ENCODE results near the gene VMAC. TPM values are rescaled to one million over a fixed set of nuclear protein-coding genes. Genes with fewer than 3 reads are reported as not detected.

The VMAC gene
- polyA plus RNA-seq, 3 donors from 2014 or later = 2.2 to 6.5 (median 5.2) TPM

DNA sequence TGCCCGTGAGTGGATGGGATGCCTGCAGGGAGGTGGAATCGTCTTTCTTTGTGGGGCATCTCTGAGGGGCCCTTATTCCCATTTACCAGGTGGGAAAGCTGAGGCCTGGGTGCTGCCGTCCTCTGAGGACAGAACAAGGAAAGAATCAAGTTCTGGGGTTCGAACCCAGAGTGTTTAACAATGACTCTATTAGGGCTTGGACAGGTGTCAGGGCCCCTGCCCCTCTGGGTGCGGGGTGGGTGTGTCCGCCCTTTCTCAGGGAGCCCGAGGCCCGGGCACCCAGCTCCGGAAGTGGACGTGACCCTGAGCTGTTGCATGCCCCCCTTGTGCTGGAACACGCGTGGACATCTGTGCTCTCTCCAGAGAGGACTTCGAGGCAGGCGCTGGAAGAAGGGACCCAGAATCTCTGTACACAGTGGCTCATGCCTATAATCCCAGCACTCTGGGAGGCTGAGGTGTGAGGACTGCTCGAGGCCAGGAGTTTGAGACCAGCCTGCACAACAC is 11.8 kb upstream of the VMAC start:
- Mint-ChIP-seq H3K4me1 (no peaks in the 10 kb centered on the region), H3K4me3 (no peak overlapping the region), H3K9me3 (no peaks in the 10 kb centered on the region), H3K27ac (peak overlapping the region in 1 of 6 donors; percentile 22), H3K36me3 (peaks cover 0 to 3% (median 0%) of the 10 kb centered on the region in 3 donors), H3K27me3 (ENCODE audit: low read depth in 3 of 3) (peaks cover 0 to 4% (median 4%) of the 10 kb centered on the region in 3 donors)
- DNase-seq = no peak

DNA sequence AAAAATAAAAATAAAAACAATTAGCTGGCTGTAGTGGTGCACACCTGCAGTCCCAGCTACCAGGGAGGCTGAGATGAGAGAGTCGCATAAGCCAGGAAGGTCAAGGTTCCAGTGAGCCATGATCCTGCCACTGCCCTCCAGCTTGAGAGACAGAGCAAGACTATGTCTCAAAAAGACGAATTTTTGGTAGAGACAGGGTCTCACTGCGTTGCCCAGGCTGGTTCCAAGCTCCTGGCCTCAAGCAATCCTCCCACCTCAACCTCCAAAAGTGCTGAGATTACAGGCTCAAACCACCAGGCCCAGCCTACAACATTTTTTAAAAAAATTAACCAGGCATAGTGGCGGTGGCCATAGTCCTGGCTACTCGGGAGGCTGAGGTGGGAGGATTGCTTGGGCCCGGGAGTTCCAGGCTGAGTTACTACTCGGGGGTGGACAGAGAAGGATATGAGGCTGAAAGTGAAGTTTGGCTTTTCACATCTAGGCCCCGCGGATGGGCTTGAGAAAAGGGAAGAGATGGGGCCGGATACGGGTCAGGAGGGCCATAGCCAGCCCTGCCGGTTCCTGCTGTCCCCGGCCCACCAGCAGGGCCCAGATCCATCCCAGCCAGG is 11.3 kb upstream of the VMAC start:
- peaks cover 0 to 4% (median 4%) of the 10 kb centered on the region in 3 donors for H3K27me3 Mint-ChIP-seq (ENCODE audit: low read depth in 3 of 3)
- DNase-seq = no peak
- no peaks in the 10 kb centered on the region for H3K4me1 Mint-ChIP-seq
- H3K27ac Mint-ChIP-seq = no peak overlapping the region
- no peak overlapping the region for H3K4me3 Mint-ChIP-seq
- peaks cover 0 to 3% (median 0%) of the 10 kb centered on the region in 3 donors for H3K36me3 Mint-ChIP-seq
- no peaks in the 10 kb centered on the region for H3K9me3 Mint-ChIP-seq

DNA sequence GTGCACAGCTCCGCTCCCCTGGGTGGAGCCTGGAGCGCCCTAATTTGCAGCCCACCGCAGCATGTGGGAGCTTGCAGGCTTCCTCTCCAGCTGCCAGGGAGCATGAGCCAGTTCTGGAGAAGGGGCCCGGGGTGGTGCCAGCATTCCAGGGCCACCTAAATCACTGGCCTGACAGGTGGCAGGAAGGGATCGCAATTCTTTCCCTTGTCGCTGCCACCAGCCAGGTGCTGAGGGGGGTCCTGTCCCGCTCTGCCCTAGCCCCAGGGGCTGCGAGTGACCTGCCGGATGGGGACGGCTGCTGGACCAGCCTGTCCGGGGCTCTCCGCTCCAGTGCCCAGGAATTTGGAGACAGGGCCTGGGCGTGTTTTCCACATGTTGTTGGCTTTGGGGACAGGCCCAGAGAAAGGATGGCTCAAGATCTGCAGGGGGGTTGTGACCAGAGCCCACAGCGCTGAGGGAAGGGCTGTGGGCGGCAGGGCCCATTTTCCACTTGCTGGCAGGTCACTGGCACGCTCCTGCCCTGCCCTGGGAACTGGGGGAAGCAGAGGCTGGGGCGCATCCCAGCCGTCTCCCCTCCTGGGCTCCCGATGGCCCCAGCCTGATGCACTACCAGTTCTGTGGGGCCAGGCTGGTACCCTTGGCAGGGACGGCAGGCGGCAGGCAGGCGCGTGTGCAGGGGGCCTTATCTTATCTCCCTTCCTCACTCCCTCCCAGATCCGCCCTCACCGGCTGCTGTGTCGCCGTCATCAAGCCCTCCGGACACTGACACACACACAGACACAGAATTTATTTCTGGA is 10.6 kb upstream of the VMAC start:
- no peaks in the 10 kb centered on the region for H3K4me1 Mint-ChIP-seq
- H3K27me3 Mint-ChIP-seq (ENCODE audit: low read depth in 3 of 3) = peaks cover 0 to 4% (median 2%) of the 10 kb centered on the region in 3 donors
- peaks cover 0 to 3% (median 0%) of the 10 kb centered on the region in 3 donors for H3K36me3 Mint-ChIP-seq
- no peak overlapping the region for H3K4me3 Mint-ChIP-seq
- no peak overlapping the region for H3K27ac Mint-ChIP-seq
- no peaks in the 10 kb centered on the region for H3K9me3 Mint-ChIP-seq
- DNase-seq = no peak

DNA sequence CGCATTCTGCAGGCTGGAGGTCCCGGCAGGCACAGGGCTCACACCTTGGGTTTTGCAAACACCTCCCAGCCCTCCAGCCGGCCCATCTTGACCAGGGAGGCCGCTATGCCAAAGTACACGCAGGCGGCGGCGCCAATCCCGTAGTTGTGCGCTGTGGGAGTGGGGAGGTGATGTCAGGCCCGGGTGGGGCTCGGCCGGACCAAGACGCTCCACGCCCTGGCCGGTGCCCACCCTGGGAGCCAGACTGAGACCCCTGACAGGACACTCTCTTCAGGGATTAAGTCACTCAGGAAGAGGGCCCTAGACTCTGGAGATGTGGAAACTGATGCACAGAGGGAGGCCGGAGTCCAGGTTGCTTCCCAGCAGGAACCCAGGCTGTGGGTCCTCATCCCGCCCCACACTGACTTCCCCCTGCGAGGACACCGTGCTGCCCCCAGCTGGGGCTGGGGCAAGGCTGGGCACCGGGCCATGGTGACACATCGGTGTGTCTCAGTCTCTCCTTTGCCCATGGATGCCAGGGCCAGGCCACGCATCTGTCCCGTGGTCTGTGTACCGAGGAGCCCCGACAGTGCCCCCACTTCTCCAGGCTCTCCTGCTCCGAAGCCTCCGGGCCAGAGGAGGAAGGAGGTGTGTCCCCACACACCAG is 9.8 kb upstream of the VMAC start:
- H3K36me3 Mint-ChIP-seq = peaks cover 0 to 3% (median 0%) of the 10 kb centered on the region in 3 donors
- H3K4me3 Mint-ChIP-seq = no peak overlapping the region
- DNase-seq = no peak
- H3K27ac Mint-ChIP-seq = no peak overlapping the region
- no peaks in the 10 kb centered on the region for H3K4me1 Mint-ChIP-seq
- H3K27me3 Mint-ChIP-seq (ENCODE audit: low read depth in 3 of 3) = peaks cover 0 to 2% (median 0%) of the 10 kb centered on the region in 3 donors
- no peaks in the 10 kb centered on the region for H3K9me3 Mint-ChIP-seq

DNA sequence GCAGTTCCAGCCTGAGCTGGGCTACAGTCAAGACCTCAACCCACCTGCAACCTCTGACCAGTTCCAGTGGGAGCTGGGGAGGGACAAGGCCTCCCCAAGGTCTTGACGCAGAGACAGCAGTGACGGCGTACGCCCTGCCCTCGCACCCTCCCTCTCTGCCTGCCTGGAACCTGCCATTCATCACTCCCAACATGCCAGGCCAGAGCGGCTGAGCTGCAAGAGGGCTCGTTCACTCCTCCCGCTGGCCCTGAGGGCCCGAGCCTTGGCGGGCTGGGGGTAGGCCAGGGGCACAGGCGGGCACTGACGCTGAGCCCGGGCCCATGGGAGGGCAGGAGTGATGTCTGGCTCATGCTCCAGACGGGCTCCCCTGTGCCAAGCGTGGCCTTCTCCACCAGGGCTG is 9.3 kb upstream of the VMAC start:
- Mint-ChIP-seq H3K36me3 (peaks cover 0 to 3% (median 0%) of the 10 kb centered on the region in 3 donors), H3K4me1 (peaks cover 3 to 4% of the 10 kb centered on the region in 2 donors), H3K27me3 (ENCODE audit: low read depth in 3 of 3) (peaks cover 0 to 2% (median 0%) of the 10 kb centered on the region in 3 donors), H3K9me3 (no peaks in the 10 kb centered on the region), H3K27ac (no peak overlapping the region), H3K4me3 (no peak overlapping the region)
- no peak for DNase-seq

DNA sequence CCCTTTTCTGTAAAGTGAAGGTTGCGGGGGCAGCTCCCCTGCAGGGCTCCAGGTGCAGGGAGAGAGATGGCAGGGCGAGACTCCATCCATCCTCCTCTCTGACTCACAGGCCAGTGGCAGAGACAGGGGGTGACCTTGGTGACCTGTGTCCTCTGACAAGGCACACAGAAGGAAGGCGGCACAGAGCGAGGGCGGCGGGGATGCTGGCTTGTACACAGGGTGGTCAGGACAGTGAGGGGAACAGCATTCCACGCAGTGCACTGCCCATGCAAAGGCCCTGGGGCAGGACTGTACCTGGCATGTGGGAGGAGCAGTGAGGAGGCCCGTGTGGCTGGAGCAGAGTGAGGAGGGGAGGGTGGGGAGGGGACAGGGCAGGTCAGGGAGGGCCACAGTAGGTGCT is 8.8 kb upstream of the VMAC start:
- Mint-ChIP-seq H3K4me1 (peaks cover 4 to 6% of the 10 kb centered on the region in 2 donors), H3K4me3 (no peak overlapping the region), H3K9me3 (no peaks in the 10 kb centered on the region), H3K27me3 (ENCODE audit: low read depth in 3 of 3) (peaks cover 0 to 2% (median under 1%) of the 10 kb centered on the region in 3 donors), H3K36me3 (peaks cover 0 to 3% (median 0%) of the 10 kb centered on the region in 3 donors), H3K27ac (no peak overlapping the region)
- DNase-seq = no peak

DNA sequence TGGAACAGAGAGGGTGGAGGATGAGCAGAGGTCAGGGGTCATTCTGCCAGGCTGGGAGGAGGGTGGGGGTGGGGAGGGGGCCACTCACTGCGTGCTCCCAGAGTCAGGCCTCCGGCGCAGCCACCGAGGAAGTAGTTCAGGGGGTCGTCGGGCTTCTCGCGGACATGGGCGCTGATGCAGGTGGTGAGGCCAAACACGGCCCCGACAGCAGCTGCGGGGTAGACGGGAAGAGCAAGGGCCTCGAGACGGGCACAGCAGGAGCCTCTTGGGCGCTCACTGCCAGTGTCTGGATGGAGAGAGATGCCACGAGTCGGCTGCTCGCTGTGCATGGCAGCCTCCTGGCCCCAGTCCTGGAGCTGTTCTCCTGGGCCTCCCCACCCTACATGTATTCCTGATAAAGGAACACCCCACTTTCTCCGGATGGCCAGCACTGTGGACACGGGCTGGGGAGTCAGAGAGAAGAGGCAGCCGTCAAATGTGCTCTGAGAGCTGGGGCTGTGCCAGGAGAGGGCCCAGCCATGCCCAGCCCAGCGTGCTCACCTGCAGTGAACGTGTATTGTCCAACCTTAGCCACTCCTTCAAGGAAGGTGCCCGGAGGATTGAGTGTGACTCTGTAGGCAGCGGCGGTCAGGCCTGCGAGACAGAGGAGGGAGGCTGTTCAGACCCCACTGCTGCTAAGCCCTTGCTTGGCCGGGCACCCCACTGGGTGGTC is 8.2 kb upstream of the VMAC start:
- no peak for DNase-seq
- Mint-ChIP-seq H3K4me1 (peaks cover 9 to 11% of the 10 kb centered on the region in 2 donors), H3K9me3 (no peaks in the 10 kb centered on the region), H3K4me3 (no peak overlapping the region), H3K27ac (no peak overlapping the region), H3K27me3 (ENCODE audit: low read depth in 3 of 3) (peaks cover 2% of the 10 kb centered on the region in 3 donors), H3K36me3 (peaks cover 0 to 3% (median 0%) of the 10 kb centered on the region in 3 donors)

DNA sequence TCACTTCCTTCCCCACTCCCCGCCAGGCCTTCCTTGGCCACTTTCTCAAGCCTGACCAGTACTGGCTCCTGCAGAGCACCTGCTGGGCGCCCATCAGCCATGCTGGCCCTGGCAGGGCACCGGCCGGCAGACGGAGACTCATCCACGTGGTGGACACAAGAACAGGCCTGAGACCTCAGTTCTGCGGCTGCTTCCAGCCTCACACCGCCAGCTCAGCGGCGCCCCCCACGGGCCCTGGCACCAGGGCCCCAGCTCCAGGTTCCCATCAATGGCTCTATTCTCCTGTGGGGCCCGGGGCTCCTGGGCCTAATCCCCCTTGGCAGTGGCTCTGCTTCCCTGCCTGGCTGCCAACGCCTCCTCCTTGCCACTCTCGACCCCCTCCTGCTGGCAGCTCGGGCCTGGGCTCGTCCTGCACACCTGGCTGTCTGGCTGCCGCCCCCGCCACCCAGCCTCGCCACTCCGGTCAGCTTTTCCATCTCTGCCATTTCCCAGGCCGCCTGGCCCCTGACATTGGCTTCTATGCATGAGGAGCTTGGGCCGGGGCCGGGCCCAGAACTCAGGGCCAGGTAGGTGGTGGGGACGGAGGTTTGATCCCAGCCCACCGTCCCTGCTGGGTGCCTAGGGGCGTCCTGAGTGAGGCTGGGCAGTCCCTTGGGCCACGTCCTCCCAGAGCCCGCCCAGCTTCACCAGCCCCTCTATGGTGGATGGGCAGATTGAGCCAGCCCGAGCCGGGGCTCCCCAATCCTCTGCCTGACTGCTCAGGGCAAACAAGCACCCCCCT is 7.3 kb upstream of the VMAC start:
- Mint-ChIP-seq H3K27ac (no peak overlapping the region), H3K9me3 (no peaks in the 10 kb centered on the region), H3K36me3 (peaks cover 0 to 3% (median 0%) of the 10 kb centered on the region in 3 donors), H3K27me3 (ENCODE audit: low read depth in 3 of 3) (peaks cover 0 to 2% (median 2%) of the 10 kb centered on the region in 3 donors), H3K4me1 (peaks cover 11 to 12% of the 10 kb centered on the region in 2 donors), H3K4me3 (no peak overlapping the region)
- DNase-seq = no peak

DNA sequence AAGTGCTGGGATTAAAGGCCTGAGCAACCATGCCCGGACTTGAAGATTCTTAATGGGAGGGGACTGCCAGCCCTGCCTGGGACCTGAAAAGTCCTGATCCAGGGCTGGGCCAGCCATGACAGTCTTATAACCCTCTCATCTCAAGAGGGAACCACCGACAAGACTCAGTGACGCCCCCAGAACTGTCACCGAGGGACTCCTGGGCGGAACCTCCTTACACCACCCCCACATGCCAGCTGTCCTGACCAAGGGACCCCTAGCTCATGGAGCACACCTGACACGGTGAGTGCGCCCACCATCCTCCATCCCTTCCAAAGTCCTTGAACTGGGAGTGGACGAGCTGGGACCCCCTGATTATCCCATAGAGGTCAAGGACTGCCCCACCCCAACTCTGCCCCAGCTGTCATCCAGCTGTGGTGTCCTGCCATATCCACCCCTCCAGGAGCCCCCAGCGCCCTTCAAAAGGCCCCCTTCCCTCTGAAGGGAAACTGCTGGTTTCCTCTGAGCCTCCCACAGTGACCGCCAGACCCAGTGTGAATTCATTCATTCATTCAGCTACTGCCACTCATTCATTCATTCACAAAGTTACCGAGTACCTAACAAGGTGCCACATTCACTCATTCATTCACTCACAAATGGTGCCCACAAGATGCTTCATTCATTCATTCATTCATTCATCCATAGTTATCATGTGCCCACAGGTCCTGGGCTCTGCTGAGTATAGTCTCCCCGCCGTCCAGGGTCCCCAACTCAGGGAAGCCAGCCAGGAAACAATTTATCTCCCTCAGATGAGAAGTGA is 4.7 kb upstream of the VMAC start:
- DNase-seq = no peak
- H3K27me3 Mint-ChIP-seq (ENCODE audit: low read depth in 3 of 3) = peaks cover 11 to 19% (median 15%) of the 10 kb centered on the region in 3 donors
- H3K36me3 Mint-ChIP-seq = peaks cover 0 to 3% (median 0%) of the 10 kb centered on the region in 3 donors
- no peak overlapping the region for H3K27ac Mint-ChIP-seq
- H3K9me3 Mint-ChIP-seq = no peaks in the 10 kb centered on the region
- peak overlapping the region in 1 of 5 donors; percentile 29 for H3K4me3 Mint-ChIP-seq
- peaks cover 25 to 26% of the 10 kb centered on the region in 2 donors for H3K4me1 Mint-ChIP-seq

DNA sequence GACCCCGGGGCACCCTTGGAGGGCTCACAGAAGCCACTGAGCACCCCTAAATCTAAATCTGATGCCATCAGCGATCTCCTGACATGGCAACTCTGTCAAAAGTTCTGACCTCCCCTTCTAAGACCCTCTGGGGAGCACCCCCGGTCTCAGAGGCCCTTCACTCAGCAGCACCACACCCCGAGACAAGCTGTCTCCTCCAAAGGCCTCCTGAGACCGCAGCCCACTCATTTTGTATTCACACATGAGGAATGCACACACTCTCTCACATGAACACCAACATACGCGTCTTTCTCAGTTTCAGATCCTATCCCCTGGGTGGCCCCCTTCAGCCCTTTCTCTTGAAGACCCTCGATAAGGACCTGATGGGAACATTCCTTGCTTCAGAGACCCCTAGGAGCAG is 3.7 kb upstream of the VMAC start:
- Mint-ChIP-seq H3K27me3 (ENCODE audit: low read depth in 3 of 3) (peaks cover 11 to 19% (median 15%) of the 10 kb centered on the region in 3 donors), H3K4me1 (peaks cover 28 to 29% of the 10 kb centered on the region in 2 donors), H3K27ac (peak overlapping the region in 2 of 6 donors; percentile 21 to 24), H3K4me3 (peak overlapping the region in 4 of 5 donors; percentile 40 to 52 (median 46)), H3K36me3 (no peaks in the 10 kb centered on the region), H3K9me3 (no peaks in the 10 kb centered on the region)
- no peak for DNase-seq

DNA sequence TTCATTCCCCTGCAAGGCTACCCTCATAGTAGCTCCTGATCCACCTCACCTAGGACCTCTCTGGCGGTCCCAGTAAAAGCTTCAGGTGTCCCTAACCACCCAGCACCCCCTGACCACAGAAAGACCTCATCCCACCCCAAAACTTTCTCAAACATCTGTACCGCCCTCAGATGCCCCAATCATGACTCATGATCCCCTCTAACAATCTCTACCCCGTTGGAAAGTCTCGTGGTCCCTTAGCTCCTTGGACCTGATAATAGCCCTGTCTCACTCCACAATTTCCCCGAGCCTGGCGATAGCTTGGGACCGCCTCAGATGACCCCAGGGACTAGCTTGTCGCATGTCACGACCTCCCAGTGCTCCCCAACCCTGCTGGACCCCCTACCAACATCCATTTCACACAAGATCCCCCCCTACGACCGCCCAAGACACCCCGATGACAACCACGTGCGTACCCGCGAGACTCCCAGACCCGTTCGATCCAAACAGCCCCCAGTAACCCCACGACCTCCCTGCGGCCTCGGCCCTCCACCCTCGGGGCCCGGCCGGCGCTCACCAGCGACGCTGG is 1.5 kb upstream of the VMAC start:
- Mint-ChIP-seq H3K27ac (peak overlapping the region; percentile 98 to 99 (median 99)), H3K36me3 (no peaks in the 10 kb centered on the region), H3K4me1 (peaks cover 35 to 40% of the 10 kb centered on the region in 2 donors), H3K27me3 (ENCODE audit: low read depth in 3 of 3) (peaks cover 11 to 19% (median 15%) of the 10 kb centered on the region in 3 donors), H3K4me3 (peak overlapping the region; percentile 92 to 98 (median 95)), H3K9me3 (no peaks in the 10 kb centered on the region)
- no peak for DNase-seq

All from immature natural killer cell (primary cell).